Measurements from ENCODE around the gene PRKCA. TPM values are rescaled to one million over a fixed set of nuclear protein-coding genes. Genes with fewer than 3 reads are reported as not detected.

PRKCA gene
- total and polyA plus RNA-seq, 9 of the 15 experiments (the other 6 are each of a cell fraction or from before 2014, with no cell fraction given), result 3.2 to 33.0 (median 17.8) TPM

GRCh38 chr17:66301367-66301863, 998 bp upstream of the PRKCA start:
- FAIRE-seq, result peak; percentile 6
- no peak for ATAC-seq
- in situ Hi-C loops (cut with MboI), result no loop called here
- Histone ChIP-seq H3K4me3 (peak overlapping the region; percentile 75), H3K27ac (ENCODE audit: extremely low read depth, low read depth, low read length) (0 out of 3 replicates have a peak overlapping the region, but pooled peaks have one; percentile 48), H3K4me2 (ENCODE audit: insufficient read depth, low read length) (peak overlapping the region; percentile 88), H3K36me3 (ENCODE audit: control insufficient read depth, insufficient read depth, low read length) (peaks cover 5% of the 10 kb centered on the region; the same call in 2 of the 3 replicates), H3K9ac (ENCODE audit: insufficient read depth in 1 of 2, low read depth in 2 of 2, low read length in 2 of 2) (peak overlapping the region; percentile 63 to 93; a peak in 3 of 4 replicates), H3K79me2 (ENCODE audit: control insufficient read depth, insufficient read depth, low read length) (peaks cover 42% of the 10 kb centered on the region), H4K20me1 (replicated peaks; ENCODE audit: control insufficient read depth, insufficient read depth, low read length) (no peaks in the 10 kb centered on the region), H3K27me3 (ENCODE audit: control insufficient read depth in 2 of 2, insufficient read depth in 2 of 2, low read length in 2 of 2) (no peaks in the 10 kb centered on the region), H3K9me3 (replicated peaks; ENCODE audit: control insufficient read depth, insufficient read depth, low read depth, low read length) (no peaks in the 10 kb centered on the region), H3K4me1 (replicated peaks in 1 of 2; ENCODE audit: control insufficient read depth in 2 of 2, insufficient read depth in 2 of 2, low read length in 2 of 2) (peaks cover 18 to 32% of the 10 kb centered on the region in 2 experiments; a peak in 4 of 5 replicates), H3K9me1 (ENCODE audit: control insufficient read depth, insufficient read depth, low read length) (no peaks in the 10 kb centered on the region), H2AFZ (ENCODE audit: low read depth, low read length) (peak overlapping the region; percentile 86)
- intact Hi-C loops (cut with micrococcal nuclease), result loop anchor here (5.0 to 10.0 kb wide), 4 partner anchors 103 to 266 kb away; no protein-coding TSS in a partner anchor
- 44% methylated on average over 14 of the region's 14 CpGs for WGBS (ENCODE audit: insufficient coverage, low coverage, missing lambda C conversion rate)
- BruUV-seq (replicated peaks), result TSS peak; percentile 67
- ChIA-PET POLR2A (interaction anchor here (0.5 kb wide), 1 partner anchor 21 kb away, joined by 3 read pairs; no protein-coding TSS in a partner anchor), CTCF (ENCODE audit: low intra/inter-chr PET ratio) (no interaction called here)
- DNase-seq (ENCODE audit: extremely low read depth in 1 of 4, low spot score in 3 of 4), result no peak
- TF ChIP-seq COPS2 (conservative IDR thresholded peaks at IDR 0.05) (no peak), CHD2 (IDR thresholded peaks at IDR 0.05; ENCODE audit: low read depth, low read length) (no peak), ZNF583 (CRISPR knock-in tag; IDR thresholded peaks at IDR 0.05) (no peak), ZNF146 (CRISPR knock-in tag; IDR thresholded peaks at IDR 0.05; ENCODE audit: unreplicated experiment) (no peak), MGA (IDR thresholded peaks at IDR 0.05) (peak; percentile 69; the same call in 1 of the 2 replicates), PHTF2 (CRISPR knock-in tag; IDR thresholded peaks at IDR 0.05) (no peak), L3MBTL2 (IDR thresholded peaks at IDR 0.05) (peak; percentile 50; the same call in 1 of the 2 replicates), E2F6 (IDR thresholded peaks at IDR 0.05; ENCODE audit: borderline replicate concordance in 1 of 2, extremely low read depth in 1 of 2, insufficient read depth in 1 of 2, insufficient read length in 1 of 2, low read depth in 1 of 2, low read length in 1 of 2, poor library complexity in 1 of 2, severe bottlenecking in 1 of 2) (no peak)

Measured in K562 (cell line).